Inflammatory macrophage treated with lipopolysaccharide for 1 hour (primary cell): ENCODE measurements around the gene EIF2B5.
"Not testable (repeated sequence)": the region's sequence is repeated elsewhere in the genome, so short reads cannot be mapped to it uniquely, and the experiment has no call there.

Source experiments
- DNase-seq, 2 donors: peaks; one replicate each; pipeline ENCODE4 v3.0.0-alpha.2; 2020 to 2022

Gene EIF2B5

GRCh38 chr3:184135149-184135910 lies at the start of gene EIF2B5:
EIF2B5 (plus strand) TSS chr3:184135358; CDS start chr3:184135386, 28 bp downstream.
- DNase-seq = peak; percentile 92 to 94

DNA sequence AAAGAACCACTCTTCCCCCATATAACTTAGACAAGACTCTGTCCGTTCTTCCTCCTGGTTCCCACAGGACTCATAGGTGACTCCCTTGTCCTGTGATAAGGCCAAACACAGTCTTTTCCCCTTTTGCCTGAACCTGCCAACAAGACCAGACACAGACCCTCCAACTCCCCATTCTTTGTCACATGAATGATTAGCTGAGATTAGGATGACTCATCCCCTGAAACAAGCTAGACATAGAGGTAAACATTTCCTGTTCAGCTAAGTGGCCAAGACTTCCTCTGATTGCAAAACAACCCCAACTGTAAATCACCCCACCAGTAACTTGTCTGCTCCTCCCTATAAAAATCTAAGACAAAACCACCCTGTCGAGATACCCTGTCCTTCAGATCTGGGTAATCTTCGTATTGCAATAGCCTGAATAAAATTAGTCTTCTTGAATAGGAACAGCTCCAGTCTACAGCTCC lies 49.7 kb upstream of the EIF2B5 start:
- peak; percentile 8 to 18 for DNase-seq

DNA sequence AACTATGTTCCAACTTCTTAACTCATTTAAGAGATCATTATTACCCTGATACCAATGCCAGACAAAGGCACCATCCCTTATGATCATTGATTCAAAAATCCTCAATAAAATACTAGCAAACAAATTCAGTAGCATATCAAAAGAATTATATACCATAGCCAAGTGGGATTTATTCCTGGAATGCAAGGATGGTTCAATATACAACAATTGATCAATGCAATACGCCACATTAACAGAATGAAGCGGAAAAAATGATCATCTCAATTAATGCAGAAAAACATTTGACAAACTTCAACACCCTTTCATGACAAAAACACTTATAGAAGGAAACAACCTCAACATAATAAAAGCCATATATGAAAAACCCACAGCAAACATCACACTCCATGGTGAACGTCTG lies 43.0 kb upstream of the EIF2B5 start:
- no peak for DNase-seq

GRCh38 chr3:184096811-184097383 lies 38.3 kb upstream of the EIF2B5 start, which contains the start of gene HTR3E:
HTR3E (plus strand) TSS chr3:184097064; CDS start chr3:184097530, 466 bp downstream.
- DNase-seq = peak; percentile 1 to 6

DNA sequence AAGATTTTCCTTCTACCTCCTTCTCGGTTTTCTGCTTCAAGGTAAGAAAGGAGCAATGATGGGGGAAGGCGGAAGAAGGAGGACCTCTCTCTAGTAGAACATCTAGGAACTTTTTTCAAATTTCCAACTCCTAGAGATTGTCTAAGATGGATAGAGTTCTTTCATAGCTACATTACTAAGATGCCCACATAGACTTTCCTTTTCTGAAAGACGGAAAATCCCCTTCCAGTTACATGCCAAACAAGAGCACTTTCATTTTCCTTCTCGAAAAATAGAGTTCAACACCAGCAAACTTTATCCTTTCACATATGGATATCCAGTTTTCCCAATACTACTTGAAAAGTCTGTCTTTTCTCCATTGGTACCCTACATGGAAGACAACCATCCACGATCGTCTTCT lies 37.6 kb upstream of the EIF2B5 start:
- DNase-seq = peak; percentile 3 to 27

DNA sequence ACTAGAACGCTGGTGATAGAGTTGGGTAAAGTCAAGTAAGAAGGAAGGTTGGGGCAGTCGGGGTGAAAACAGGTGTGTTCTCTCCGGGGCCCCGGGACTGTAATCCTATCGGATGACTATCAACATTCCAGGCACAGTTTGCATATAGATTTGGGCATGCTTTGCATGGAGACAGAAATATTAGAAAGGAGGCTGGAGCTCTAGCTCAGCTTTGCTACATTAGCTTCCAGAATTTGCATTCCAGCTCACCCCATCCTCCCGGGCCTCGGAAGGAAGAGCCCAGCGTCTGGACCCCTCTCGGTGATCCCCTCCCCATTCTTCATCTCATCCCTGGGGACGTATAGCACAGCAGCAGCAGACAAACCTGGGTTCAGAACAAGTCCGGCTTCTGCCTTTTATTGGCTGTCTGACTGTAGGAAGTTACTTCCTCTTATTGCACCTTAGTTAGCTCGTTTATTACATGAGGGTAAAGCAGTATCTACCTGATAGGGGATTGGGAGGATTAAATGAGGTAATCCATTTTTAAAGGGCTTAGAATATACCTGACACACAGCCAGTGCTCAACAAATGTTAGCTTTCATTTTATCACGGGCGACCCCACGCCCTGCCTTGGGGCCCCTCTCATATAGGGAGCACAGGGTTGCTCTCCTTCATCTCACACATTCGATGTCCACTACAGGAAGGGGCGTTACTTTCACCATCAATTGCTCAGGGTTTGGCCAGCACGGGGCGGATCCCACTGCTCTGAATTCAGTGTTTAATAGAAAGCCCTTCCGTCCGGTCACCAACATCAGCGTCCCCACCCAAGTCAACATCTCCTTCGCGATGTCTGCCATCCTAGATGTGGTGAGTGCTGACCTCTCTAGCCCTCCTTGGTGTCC lies 35.1 kb upstream of the EIF2B5 start:
- DNase-seq = no peak

DNA sequence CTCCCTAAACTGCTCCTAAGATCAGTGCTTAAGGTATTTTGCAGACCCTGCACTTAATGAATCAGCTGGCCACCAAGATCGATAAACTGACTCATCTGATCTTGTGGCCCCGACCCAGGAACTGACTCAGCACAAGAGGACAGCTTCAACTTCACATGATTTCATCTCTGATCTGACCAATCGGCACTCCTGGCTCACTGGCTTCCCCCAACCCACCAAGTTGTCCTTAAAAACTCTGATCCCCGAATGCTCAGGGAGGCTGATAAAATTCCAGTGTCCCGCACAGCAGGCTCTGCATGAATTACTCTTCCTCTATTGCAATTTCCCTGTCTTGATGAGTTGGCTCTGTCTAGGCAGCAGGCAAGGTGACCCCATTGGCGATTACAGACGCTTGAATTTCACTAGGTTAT lies 24.8 kb upstream of the EIF2B5 start:
- DNase-seq = no peak

- DNase-seq = no peak
Measured at GRCh38 chr3:184116017-184116416, 19.1 kb upstream of the EIF2B5 start.

- DNase-seq = no peak
Measured at GRCh38 chr3:184117636-184118035, 17.5 kb upstream of the EIF2B5 start.

- not testable (repeated sequence) for DNase-seq
Measured at GRCh38 chr3:184121031-184121430, 14.1 kb upstream of the EIF2B5 start.

DNA sequence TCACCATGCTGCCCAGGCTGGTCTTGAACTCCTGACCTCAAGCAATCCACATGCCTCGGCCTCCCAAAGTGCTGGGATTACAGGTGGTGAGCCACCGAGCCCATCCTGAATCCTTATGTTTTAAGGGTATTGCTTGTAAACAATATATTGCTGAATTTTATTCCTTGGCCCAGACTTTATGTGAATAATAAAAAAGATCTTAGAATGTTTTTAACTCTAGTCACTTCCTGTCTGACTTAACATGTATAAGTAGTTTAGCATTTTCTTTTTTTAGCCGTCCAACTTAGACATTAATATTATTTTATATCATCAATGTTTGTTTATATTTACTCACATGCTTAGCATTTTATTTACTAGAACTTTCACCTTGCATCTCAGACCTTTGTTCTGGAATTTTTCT lies 9.2 kb upstream of the EIF2B5 start:
- no peak for DNase-seq

GRCh38 chr3:184129012-184129411 lies 6.1 kb upstream of the EIF2B5 start:
- peak; percentile 10 to 39 for DNase-seq

GRCh38 chr3:184132945-184133344 lies 2.2 kb upstream of the EIF2B5 start:
- no peak for DNase-seq

DNA sequence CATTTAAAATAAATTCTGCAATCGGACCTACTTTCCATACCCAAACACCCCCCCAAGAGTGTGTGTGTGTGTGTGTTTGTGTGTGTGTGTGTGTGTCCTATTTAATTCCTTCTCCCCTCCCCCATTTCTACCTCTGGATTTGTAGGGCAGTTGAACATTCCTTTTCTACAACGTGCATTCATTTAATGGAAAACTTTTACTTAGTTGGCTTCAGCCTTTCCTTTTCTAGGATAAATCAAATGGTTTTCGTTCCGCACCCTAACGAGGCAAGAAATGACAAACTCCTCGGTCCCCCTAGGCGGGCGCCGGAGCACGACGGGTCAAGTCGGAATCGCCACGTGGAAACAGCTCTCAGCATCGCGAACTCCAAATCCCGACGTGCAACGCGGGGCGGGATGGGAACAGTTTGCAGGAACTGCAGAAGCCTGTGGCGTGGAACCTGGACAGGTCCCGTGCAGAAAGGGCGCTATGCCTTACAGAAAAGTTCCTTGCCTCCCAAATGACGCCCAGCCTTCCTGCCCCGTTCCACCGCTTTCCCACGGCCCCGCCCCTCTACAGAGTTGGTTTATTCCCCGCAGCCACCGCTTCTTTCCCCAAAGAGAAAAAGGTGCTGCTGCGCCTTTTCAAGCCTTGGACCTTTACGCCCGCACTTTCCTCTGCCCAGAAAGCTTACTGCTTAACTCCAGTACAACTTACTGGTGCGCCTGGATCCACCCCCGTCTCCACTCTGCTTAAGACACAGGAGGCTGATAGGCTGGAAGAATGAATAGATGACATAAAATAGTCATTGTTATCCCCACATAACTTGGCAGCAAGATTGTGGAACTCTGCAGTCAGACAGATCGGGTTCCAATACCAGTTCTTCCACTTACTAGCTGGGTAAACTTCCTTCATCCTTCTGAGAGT lies 1.1 kb upstream of the EIF2B5 start:
- peak; percentile 66 to 67 for DNase-seq

GRCh38 chr3:184134746-184135148 lies 411 bp upstream of the EIF2B5 start:
- DNase-seq = peak in 1 of 2 donors; percentile 27

DNA sequence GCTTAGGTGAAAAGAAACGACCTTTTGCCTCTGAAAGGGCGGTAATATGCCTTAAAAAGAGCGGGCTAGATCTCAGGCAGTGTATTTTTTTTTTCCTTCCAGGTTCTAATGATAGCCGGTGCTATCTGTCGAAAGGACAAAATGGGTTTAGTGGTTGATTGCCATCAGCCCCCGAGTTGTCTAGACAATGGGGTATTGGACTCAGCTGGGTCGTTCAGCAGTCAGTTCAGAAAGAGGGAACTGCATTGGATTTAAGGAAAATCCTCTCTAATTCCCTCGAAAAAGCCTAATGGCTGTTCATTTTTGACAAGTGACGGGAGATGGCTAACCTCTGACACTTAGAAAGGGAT lies 728 bp downstream of the EIF2B5 start:
- no peak for DNase-seq

DNA sequence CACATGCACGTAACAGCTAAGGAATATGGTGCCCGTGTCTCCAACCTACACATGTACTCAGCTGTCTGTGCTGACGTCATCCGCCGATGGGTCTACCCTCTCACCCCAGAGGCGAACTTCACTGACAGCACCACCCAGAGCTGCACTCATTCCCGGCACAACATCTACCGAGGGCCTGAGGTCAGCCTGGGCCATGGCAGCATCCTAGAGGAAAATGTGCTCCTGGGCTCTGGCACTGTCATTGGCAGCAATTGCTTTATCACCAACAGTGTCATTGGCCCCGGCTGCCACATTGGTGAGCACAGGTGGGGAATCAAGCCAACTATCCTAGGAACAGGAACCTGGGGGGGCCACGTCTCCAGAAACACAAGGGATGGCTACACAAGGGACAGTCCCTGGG lies 5.3 kb downstream of the EIF2B5 start:
- DNase-seq = no peak

GRCh38 chr3:184142199-184142598 lies 7.0 kb downstream of the EIF2B5 start:
- DNase-seq = no peak

DNA sequence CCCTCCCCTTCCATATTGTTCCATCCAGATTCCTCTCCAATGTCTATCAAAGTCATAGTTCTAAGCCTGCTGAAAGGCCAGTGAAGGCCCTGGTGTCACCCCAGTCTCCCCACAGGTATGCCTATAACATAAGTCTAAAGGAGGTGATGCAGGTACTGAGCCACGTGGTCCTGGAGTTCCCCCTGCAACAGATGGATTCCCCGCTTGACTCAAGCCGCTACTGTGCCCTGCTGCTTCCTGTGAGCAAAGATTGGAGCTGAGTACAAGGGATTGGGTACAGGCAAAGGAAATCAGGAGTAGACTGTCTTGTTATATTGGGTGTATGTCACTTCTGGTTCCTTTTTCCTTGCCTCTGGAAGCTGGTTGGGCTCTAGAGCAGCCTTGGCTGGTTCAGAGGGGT lies 8.2 kb downstream of the EIF2B5 start:
- no peak for DNase-seq

DNA sequence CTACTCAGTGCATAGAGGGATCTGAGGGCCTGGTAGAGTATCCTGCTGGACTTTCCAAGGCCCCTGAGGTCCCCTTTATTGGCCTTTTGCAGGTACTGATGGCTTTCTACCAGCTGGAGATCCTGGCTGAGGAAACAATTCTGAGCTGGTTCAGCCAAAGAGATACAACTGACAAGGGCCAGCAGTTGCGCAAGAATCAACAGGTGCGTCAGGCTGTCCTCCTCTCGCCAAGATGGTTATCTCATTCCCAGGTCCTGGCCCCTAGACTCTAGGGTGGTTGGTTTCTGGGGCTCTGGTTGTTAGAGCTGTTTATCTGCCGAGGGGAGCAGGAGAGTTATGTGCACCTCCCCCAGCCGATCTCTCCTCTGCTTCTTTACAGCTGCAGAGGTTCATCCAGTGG lies 9.3 kb downstream of the EIF2B5 start:
- DNase-seq = no peak

GRCh38 chr3:184145111-184145524 lies 10.0 kb downstream of the EIF2B5 start:
- peak in 1 of 2 donors; percentile 31 for DNase-seq

GRCh38 chr3:184145751-184146270 lies 10.7 kb downstream of the EIF2B5 start:
- no peak for DNase-seq
